CD4-positive, alpha-beta memory T cell (primary cell): ENCODE measurements around the gene KCNV2. TPM values are rescaled to one million over a fixed set of nuclear protein-coding genes. Genes with fewer than 3 reads are reported as not detected.
"Not testable (repeated sequence)": the region's sequence is repeated elsewhere in the genome, so short reads cannot be mapped to it uniquely, and the experiment has no call there.

ENCODE experiments used
- CTCF ChIA-PET: fragments of 350-600 bp; sonication (Branson Sonifier 250); formaldehyde crosslinking; loops from one replicate; lab custom pipeline; 2021; ENCODE audit warnings: inconsistent platforms; ENCODE audit not compliant: partially characterized antibody; lab: Charles Lee
- POLR2A ChIA-PET: fragments of 350-600 bp; sonication (Branson Sonifier 250); formaldehyde crosslinking; loops from one replicate; lab custom pipeline; 2021; ENCODE audit not compliant: partially characterized antibody; lab: Charles Lee
- DNase-seq, 5 donors: peaks; one replicate each; pipeline versions ENCODE4 v3.0.0 to v3.0.0-alpha.2; 2020 to 2022; ENCODE audit warnings: mixed read lengths in 1 of 5
- H3K27ac ChIP-seq: one replicate; pipeline ENCODE4 v1.7.0; 2013; ENCODE audit warnings: low read depth, low read length
- H3K27me3 ChIP-seq: 2 replicates; pipeline ENCODE4 v1.7.0; 2013; ENCODE audit warnings: mild to moderate bottlenecking, low read length, moderate library complexity; ENCODE audit not compliant: insufficient read depth
- H3K36me3 ChIP-seq: 2 replicates; pipeline ENCODE4 v1.7.0; 2013; ENCODE audit warnings: mild to moderate bottlenecking, low read length, moderate library complexity; ENCODE audit not compliant: insufficient read depth
- H3K4me1 ChIP-seq: 2 replicates; pipeline ENCODE4 v1.7.0; 2013; ENCODE audit warnings: mild to moderate bottlenecking, low read length, moderate library complexity; ENCODE audit not compliant: insufficient read depth
- H3K4me3 ChIP-seq, 2 donors: one replicate each; pipeline ENCODE4 v1.7.0; 2013; ENCODE audit warnings: low read length in 2 of 2, mild to moderate bottlenecking in 1 of 2
- H3K9me3 ChIP-seq, 2 donors: one replicate each; pipeline ENCODE4 v1.7.0; 2013; ENCODE audit warnings: low read length in 2 of 2, control low read depth in 1 of 2; ENCODE audit not compliant: control insufficient read depth in 1 of 2
- H3K27ac Mint-ChIP-seq, 7 donors: one replicate each; pipeline ENCODE4 v1.8.0; 2020 to 2021; ENCODE audit warnings: mixed read lengths in 7 of 7, mild to moderate bottlenecking in 6 of 7, inconsistent platforms in 3 of 7, moderate library complexity in 3 of 7
- H3K27me3 Mint-ChIP-seq, 2 donors: one replicate each; pipeline ENCODE4 v1.8.0; 2020 to 2021; ENCODE audit warnings: mixed read lengths in 2 of 2
- H3K36me3 Mint-ChIP-seq, 2 donors: one replicate each; pipeline ENCODE4 v1.8.0; 2020 to 2021; ENCODE audit warnings: mixed read lengths in 2 of 2, inconsistent platforms in 1 of 2, mild to moderate bottlenecking in 1 of 2
- H3K4me1 Mint-ChIP-seq, 4 donors: one replicate each; pipeline ENCODE4 v1.8.0; 2020 to 2021; ENCODE audit warnings: mixed read lengths in 4 of 4, mild to moderate bottlenecking in 1 of 4
- H3K4me3 Mint-ChIP-seq, 8 donors: one replicate each; pipeline ENCODE4 v1.8.0; 2020 to 2021; ENCODE audit warnings: mixed read lengths in 8 of 8, mild to moderate bottlenecking in 7 of 8, moderate library complexity in 6 of 8, inconsistent platforms in 3 of 8
- H3K9me3 Mint-ChIP-seq, 8 donors: one replicate each; pipeline ENCODE4 v1.8.0; 2020 to 2021; ENCODE audit warnings: mixed read lengths in 8 of 8, mild to moderate bottlenecking in 5 of 8, inconsistent platforms in 3 of 8, moderate library complexity in 1 of 8
- intact Hi-C: fragments of 100-400 bp; cut with micrococcal nuclease; formaldehyde crosslinking; loops from one replicate; pipeline ENCODE4 v1.15.1; 2023
- polyA plus RNA-seq, 2 donors: library from polyadenylated mRNA; unstranded; fragments of 300-500 nt; fragmentation: Illumina TruSeq; gene quantifications; one replicate each; pipeline ENCODE4 v1.2.3, GENCODE V29; 2021
- total RNA-seq, 2 experiments: library from RNA; stranded (reverse); gene quantifications; one replicate each; pipeline ENCODE4 v1.2.3, GENCODE V29; 2021

Gene KCNV2
- total and polyA plus RNA-seq, 4 experiments from 2014 or later, result not detected

DNA sequence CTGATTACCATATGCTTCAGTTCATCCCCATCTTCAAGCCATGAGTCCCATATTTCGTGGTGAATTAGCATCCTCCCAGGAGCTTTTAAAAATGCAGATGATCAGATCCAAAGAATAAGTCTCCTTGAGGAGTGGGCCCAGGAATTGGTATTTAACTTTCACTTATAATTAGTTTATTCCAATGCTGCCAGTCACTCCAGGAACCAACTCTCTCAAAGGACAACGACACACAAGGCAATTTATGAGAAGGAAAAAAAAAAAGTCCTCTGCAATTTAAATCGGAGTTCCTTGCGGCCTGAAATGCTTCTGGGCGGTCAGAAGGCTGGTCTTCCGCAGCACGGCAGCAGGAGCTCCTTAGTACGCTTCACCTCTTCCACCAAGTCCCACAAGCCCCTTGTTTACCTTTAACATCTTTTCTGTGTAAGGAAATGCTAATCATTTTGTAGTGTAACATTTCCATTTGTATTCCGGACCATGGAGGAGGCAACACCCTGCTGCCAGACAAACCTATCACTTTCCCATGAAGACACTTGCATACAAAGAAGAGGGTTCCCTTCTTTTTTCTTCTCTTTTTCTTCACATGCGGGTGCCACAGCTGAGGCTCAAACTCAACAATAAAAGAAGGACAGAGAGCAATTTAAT lies 16.3 kb upstream of the KCNV2 start:
- no peak overlapping the region for H3K4me3 ChIP-seq
- Mint-ChIP-seq H3K4me1 (no peaks in the 10 kb centered on the region), H3K27me3 (no peaks in the 10 kb centered on the region), H3K27ac (no peak overlapping the region), H3K9me3 (no peaks in the 10 kb centered on the region), H3K36me3 (no peaks in the 10 kb centered on the region), H3K4me3 (no peak overlapping the region)
- no peaks in the 10 kb centered on the region for H3K36me3 ChIP-seq
- POLR2A ChIA-PET, result no interaction called here
- intact Hi-C loops, result no loop called here
- H3K27me3 ChIP-seq, result no peaks in the 10 kb centered on the region
- H3K27ac ChIP-seq, result no peak overlapping the region
- CTCF ChIA-PET, result no interaction called here
- H3K4me1 ChIP-seq, result no peaks in the 10 kb centered on the region
- no peaks in the 10 kb centered on the region for H3K9me3 ChIP-seq
- no peak for DNase-seq

- POLR2A ChIA-PET, result no interaction called here
Observed at GRCh38 chr9:2704504-2704903, 12.8 kb upstream of the KCNV2 start.

GRCh38 chr9:2707256-2707655 lies 10.1 kb upstream of the KCNV2 start:
- H3K4me3 ChIP-seq, H3K27ac Mint-ChIP-seq, DNase-seq, H3K27me3 ChIP-seq, H3K9me3 Mint-ChIP-seq, H3K36me3 ChIP-seq, H3K27ac ChIP-seq, H3K4me1 Mint-ChIP-seq, H3K9me3 ChIP-seq, POLR2A ChIA-PET, intact Hi-C loops, CTCF ChIA-PET, H3K27me3 Mint-ChIP-seq, H3K4me3 Mint-ChIP-seq, H3K36me3 Mint-ChIP-seq, H3K4me1 ChIP-seq: not testable (repeated sequence)

More at GRCh38 chr9:2704504-2704903, 12.8 kb upstream of the KCNV2 start:
- no peaks in the 10 kb centered on the region for H3K36me3 ChIP-seq
- H3K27ac Mint-ChIP-seq, result no peak overlapping the region
- no peaks in the 10 kb centered on the region for H3K27me3 ChIP-seq
- H3K36me3 Mint-ChIP-seq, result no peaks in the 10 kb centered on the region
- peaks cover 0 to 9% (median 0%) of the 10 kb centered on the region in 8 donors for H3K9me3 Mint-ChIP-seq
- H3K9me3 ChIP-seq, result no peaks in the 10 kb centered on the region
- H3K27ac ChIP-seq, result no peak overlapping the region
- H3K4me3 Mint-ChIP-seq, result no peak overlapping the region
- CTCF ChIA-PET, result no interaction called here
- no peak overlapping the region for H3K4me3 ChIP-seq
- H3K4me1 Mint-ChIP-seq, result no peaks in the 10 kb centered on the region
- H3K27me3 Mint-ChIP-seq, result no peaks in the 10 kb centered on the region
- intact Hi-C loops, result no loop called here
- no peak for DNase-seq
- H3K4me1 ChIP-seq, result no peaks in the 10 kb centered on the region

DNA sequence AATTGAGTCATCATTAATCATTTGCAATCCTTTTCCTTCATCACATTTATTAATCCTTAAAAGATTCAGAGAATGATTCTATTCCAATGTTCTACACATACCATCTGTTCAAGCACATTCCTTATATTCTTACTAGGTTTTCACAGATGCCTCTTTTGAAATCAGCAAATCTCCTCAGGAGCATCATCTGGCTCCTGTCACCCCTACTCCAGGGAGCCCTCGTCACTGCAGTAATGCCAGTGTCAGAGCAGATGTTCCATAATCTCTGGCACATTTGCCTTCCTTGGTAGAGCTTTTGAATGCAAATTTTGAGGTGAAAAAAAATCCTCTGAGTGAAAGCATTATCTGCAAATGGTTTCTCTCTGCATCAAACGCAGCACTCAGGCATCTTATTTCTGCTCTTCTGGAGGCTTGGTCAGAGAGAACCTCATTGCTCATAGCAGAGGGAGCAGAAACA lies 7.6 kb upstream of the KCNV2 start:
- H3K4me3 Mint-ChIP-seq, result no peak overlapping the region
- no peak overlapping the region for H3K4me3 ChIP-seq
- H3K4me1 Mint-ChIP-seq, result no peaks in the 10 kb centered on the region
- H3K27ac ChIP-seq, result no peak overlapping the region
- no peaks in the 10 kb centered on the region for H3K36me3 ChIP-seq
- no peak for DNase-seq
- intact Hi-C loops, result no loop called here
- H3K36me3 Mint-ChIP-seq, result no peaks in the 10 kb centered on the region
- H3K4me1 ChIP-seq, result no peaks in the 10 kb centered on the region
- no peaks in the 10 kb centered on the region for H3K9me3 ChIP-seq
- no peaks in the 10 kb centered on the region for H3K27me3 ChIP-seq
- POLR2A ChIA-PET, result no interaction called here
- no peaks in the 10 kb centered on the region for H3K27me3 Mint-ChIP-seq
- CTCF ChIA-PET, result no interaction called here
- peaks cover 0 to 10% (median 2%) of the 10 kb centered on the region in 8 donors for H3K9me3 Mint-ChIP-seq
- no peak overlapping the region for H3K27ac Mint-ChIP-seq

GRCh38 chr9:2711716-2712115 lies 5.6 kb upstream of the KCNV2 start:
- no peak overlapping the region for H3K4me3 Mint-ChIP-seq
- H3K9me3 ChIP-seq, result no peaks in the 10 kb centered on the region
- CTCF ChIA-PET, result no interaction called here
- no peak for DNase-seq
- no peaks in the 10 kb centered on the region for H3K36me3 ChIP-seq
- POLR2A ChIA-PET, result no interaction called here
- H3K27me3 Mint-ChIP-seq, result no peaks in the 10 kb centered on the region
- H3K4me3 ChIP-seq, result no peak overlapping the region
- no peaks in the 10 kb centered on the region for H3K36me3 Mint-ChIP-seq
- no peaks in the 10 kb centered on the region for H3K4me1 Mint-ChIP-seq
- H3K27me3 ChIP-seq, result no peaks in the 10 kb centered on the region
- intact Hi-C loops, result no loop called here
- H3K27ac ChIP-seq, result no peak overlapping the region
- H3K9me3 Mint-ChIP-seq, result peaks cover 0 to 10% (median 2%) of the 10 kb centered on the region in 8 donors
- no peaks in the 10 kb centered on the region for H3K4me1 ChIP-seq
- no peak overlapping the region for H3K27ac Mint-ChIP-seq

- POLR2A ChIA-PET, result no interaction called here
Observed at GRCh38 chr9:2718001-2718697, 839 bp downstream of the KCNV2 start.

GRCh38 chr9:2718698-2719033 lies 1.4 kb downstream of the KCNV2 start:
- no peak overlapping the region for H3K27ac ChIP-seq
- no peaks in the 10 kb centered on the region for H3K9me3 ChIP-seq
- peaks cover 0 to 4% of the 10 kb centered on the region in 2 donors for H3K36me3 Mint-ChIP-seq
- H3K4me3 Mint-ChIP-seq, result no peak overlapping the region
- peaks cover 0 to 12% (median under 1%) of the 10 kb centered on the region in 8 donors for H3K9me3 Mint-ChIP-seq
- POLR2A ChIA-PET, result no interaction called here
- no peak overlapping the region for H3K27ac Mint-ChIP-seq
- H3K4me1 Mint-ChIP-seq, result no peaks in the 10 kb centered on the region
- H3K4me1 ChIP-seq, result no peaks in the 10 kb centered on the region
- no peaks in the 10 kb centered on the region for H3K27me3 ChIP-seq
- no peak overlapping the region for H3K4me3 ChIP-seq
- CTCF ChIA-PET, result no interaction called here
- intact Hi-C loops, result no loop called here
- DNase-seq, result no peak
- no peaks in the 10 kb centered on the region for H3K27me3 Mint-ChIP-seq
- no peaks in the 10 kb centered on the region for H3K36me3 ChIP-seq

More at GRCh38 chr9:2718001-2718697, 839 bp downstream of the KCNV2 start:
- H3K27ac ChIP-seq, result no peak overlapping the region
- no peaks in the 10 kb centered on the region for H3K4me1 ChIP-seq
- intact Hi-C loops, result no loop called here
- H3K4me1 Mint-ChIP-seq, result no peaks in the 10 kb centered on the region
- H3K27me3 ChIP-seq, result no peaks in the 10 kb centered on the region
- no peak for DNase-seq
- H3K4me3 Mint-ChIP-seq, result no peak overlapping the region
- CTCF ChIA-PET, result no interaction called here
- H3K36me3 ChIP-seq, result no peaks in the 10 kb centered on the region
- H3K27ac Mint-ChIP-seq, result no peak overlapping the region
- peaks cover 0 to 12% (median 3%) of the 10 kb centered on the region in 8 donors for H3K9me3 Mint-ChIP-seq
- no peak overlapping the region for H3K4me3 ChIP-seq
- peaks cover 0 to 4% of the 10 kb centered on the region in 2 donors for H3K36me3 Mint-ChIP-seq
- no peaks in the 10 kb centered on the region for H3K9me3 ChIP-seq
- no peaks in the 10 kb centered on the region for H3K27me3 Mint-ChIP-seq
